Measurements from ENCODE around the gene ACTL6B.
"Not testable (repeated sequence)": the region's sequence is repeated elsewhere in the genome, so short reads cannot be mapped to it uniquely, and the experiment has no call there.

Gene ACTL6B

GRCh38 chr7:100671353-100672327 lies 15.4 kb upstream of the ACTL6B start:
- DNase-seq (ENCODE audit: low spot score): no peak

DNA sequence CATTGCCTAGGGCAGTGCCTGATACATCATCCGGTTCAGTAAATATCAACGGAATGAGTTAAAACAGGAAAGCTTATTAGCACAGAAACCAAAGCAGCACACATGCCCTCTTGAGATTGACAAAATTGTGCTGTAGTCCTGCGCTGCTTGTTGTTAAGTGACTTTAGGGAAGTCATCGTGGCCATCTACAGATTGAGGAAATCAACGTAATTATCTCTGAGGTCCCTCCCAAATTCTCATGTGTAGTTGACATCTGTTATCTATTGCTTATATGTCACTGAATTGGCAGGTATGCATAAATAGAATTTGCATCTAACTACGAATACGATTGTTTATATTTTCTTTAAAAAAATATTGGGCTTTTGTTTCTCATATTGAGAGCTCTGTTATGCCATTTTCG lies 13.8 kb upstream of the ACTL6B start:
- DNase-seq (ENCODE audit: low spot score): no peak

- DNase-seq (ENCODE audit: low spot score): not testable (repeated sequence)
These were observed 12.9 kb upstream of the ACTL6B start for GRCh38 chr7:100669106-100669505.

DNA sequence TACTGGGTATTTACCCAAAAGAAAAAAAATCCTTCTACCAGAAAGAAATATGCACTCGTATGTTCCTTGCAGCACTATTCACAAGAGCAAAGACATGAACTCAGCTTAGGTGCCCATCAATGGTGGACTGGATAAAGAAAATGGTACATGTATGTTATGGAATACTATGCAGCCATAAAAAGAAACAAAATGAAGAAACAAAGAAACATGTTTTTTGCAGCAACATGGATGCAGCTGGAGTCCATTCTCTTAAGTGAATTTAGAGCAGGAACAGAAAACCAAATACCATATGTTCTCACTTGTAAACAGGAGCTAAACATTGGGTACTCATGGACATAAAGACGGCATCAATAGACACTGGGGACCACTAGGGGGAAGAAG lies 11.8 kb upstream of the ACTL6B start:
- no peak for DNase-seq (ENCODE audit: low spot score)

DNA sequence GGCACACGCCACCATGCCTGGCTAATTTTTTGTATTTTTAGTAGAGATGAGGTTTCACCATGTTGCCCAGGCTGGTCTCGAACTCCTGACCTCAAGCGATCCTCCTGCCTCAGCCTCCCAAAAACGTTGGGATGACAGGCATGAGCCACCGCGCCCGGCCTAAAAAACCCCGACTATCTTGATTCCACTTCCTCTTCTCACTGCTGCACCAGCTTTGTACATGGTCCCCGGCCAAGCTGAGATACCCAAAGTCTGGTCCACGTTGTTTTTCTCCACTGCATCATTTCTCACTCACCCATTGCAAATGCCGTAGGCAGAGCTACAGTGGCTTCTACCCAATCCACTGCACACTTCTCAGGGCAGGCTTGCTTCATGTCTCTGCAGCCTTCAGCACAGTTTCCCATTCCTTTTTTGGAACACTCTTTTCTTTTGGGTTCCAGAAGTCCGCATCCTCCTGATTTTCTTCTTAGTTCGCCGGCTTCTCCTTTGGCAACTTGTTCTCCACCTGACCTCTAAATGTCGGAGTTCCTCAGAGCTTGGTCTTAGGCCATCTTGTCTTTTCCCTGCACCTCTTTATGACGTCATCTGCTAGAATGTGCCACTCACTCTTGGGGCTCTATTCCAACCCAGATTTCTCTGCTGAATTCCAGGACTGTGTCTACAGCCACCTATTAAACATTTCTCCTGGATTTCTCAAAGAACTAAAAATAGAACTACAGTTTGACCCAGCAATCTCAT lies 11.3 kb upstream of the ACTL6B start:
- DNase-seq (ENCODE audit: low spot score): no peak

GRCh38 chr7:100665168-100665726 lies 9.0 kb upstream of the ACTL6B start:
- DNase-seq (ENCODE audit: low spot score): no peak

DNA sequence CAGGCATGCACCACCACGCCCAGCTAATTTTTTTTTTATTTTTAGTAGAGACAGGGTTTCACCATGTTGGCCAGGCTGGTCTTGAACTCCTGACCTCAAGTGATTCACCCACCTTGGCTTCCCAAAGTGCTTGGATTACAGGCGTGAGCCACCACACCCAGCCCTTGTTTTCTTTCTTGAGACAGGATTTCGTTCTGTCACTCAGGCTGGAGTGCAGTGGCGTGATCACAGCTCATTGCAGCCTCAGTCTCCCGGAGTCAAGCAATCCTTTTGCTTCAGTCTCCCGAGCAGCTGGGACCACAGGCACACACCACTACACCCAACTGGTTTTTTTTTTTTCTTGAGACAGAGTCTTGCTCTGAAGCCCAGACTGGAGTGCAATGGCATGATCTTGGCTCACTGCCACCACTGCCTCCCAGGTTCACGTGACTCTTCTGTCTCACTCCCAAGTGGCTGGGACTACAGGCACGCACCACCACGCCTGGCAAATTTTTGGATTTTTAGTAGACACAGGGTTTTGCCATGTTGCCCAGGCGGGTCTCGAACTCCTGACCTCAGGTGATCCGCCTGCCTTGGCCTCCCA lies 6.0 kb upstream of the ACTL6B start:
- DNase-seq (ENCODE audit: low spot score): not testable (repeated sequence)

DNA sequence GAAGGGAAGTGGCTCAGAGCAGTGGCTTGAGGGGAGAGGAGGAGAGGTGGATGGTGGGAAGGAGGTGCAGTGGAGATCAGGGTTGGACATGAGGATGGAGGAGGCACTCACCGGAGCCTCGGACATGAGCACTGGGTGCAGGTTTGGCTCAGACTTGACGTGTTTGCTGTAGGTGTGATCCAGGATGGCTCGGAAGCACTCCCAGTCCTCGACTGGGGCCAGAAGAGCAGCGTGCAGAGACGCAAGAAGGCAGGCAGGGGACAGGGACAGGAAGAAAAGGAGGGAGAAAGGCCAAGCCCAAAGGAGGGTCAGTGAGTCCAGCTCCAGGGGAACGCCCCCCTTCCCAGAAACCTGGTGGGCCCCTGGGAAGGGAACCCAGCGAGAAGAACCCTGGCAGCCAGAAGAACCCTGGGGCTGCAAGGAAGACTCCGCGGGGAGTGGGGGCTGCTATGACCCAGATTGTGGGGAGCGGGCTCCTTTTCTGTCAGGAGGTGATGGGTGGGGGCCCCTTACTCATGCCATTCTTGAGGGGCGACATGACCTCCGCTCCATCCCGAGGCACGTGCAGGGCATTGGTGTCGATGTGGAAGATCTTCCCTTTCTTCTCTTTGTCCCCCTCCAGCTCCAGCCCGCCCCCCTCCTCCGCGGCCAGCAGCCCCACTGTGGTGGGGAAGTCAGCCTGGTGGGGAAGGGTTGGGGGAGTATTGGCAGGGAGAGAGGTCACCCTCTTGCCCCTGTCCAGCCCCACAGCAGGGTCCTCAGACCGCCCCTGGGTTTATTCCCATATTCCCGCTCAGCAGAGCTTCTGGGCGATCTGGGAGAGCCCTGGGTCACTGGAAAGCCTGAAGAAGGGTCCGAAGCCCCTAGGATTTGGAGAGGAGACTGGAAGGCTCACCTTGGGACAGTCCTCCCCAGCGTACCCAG lies 1.1 kb downstream of the ACTL6B start:
- DNase-seq (ENCODE audit: low spot score): no peak

- DNase-seq (ENCODE audit: low spot score): no peak
These were observed 6.3 kb downstream of the ACTL6B start for GRCh38 chr7:100649826-100650565.

- peak; percentile 76 for DNase-seq (ENCODE audit: low spot score)
These were observed 13.7 kb downstream of the ACTL6B start for GRCh38 chr7:100642534-100642907.

DNA sequence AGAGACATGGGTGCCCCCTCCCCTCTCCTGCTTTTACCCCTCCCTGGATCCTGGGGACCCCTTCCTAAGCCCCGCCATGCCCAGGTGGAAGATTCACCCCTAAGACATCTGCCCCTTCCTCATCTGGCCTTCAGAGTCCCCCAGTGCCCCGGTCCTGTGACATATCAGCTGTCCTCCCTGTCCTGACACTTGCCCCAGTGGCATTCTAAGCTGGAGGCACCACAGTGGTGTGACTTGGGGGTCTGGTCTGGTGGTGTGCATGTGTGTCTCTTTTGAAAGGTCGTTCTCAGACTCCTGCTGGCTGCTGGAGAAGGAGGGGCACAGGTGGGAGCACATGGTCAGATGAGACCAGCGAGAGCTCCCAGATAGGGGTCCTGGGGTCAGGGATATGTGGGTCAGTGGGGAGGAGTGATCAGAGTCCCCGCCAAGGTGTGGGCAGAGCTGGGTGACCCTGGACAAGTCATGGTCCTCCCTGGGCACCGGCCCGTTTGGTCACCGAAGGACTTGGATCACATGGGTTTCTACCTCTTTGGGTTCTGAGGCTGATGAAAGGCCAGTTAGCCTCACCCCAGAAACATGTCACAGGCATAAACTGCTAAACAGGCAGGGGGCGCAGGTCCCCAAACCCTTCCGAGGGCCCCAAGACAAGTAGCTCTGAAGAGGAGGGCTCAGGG lies 14.3 kb downstream of the ACTL6B start:
- DNase-seq (ENCODE audit: low spot score): no peak

DNA sequence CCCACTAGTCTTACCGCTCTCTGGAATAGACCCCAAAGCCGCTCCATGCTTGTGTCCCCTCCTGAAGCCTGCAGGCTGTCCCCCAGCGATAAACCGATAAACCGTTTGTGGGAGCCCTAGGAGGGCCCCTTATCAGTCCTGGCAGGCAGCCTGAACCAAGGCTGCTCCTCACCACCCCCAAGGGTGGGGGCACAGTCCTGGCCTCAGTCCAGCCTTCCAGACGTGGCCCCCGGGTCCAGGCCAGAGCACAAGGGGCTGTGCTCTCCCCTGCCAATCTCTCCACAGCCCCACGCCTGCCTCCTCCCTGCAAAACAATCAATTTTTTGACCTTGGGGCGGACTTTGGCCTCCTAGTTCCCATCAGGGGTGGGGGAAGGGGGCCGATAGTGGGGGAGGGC lies 14.8 kb downstream of the ACTL6B start, which contains the start of gene TFR2:
Gene TFR2, minus strand, starts transcription at position 90 of the 397 bp plus-strand sequence. Its CDS starts 43 bp downstream, at position 47.
- no peak for DNase-seq (ENCODE audit: low spot score)

DNA sequence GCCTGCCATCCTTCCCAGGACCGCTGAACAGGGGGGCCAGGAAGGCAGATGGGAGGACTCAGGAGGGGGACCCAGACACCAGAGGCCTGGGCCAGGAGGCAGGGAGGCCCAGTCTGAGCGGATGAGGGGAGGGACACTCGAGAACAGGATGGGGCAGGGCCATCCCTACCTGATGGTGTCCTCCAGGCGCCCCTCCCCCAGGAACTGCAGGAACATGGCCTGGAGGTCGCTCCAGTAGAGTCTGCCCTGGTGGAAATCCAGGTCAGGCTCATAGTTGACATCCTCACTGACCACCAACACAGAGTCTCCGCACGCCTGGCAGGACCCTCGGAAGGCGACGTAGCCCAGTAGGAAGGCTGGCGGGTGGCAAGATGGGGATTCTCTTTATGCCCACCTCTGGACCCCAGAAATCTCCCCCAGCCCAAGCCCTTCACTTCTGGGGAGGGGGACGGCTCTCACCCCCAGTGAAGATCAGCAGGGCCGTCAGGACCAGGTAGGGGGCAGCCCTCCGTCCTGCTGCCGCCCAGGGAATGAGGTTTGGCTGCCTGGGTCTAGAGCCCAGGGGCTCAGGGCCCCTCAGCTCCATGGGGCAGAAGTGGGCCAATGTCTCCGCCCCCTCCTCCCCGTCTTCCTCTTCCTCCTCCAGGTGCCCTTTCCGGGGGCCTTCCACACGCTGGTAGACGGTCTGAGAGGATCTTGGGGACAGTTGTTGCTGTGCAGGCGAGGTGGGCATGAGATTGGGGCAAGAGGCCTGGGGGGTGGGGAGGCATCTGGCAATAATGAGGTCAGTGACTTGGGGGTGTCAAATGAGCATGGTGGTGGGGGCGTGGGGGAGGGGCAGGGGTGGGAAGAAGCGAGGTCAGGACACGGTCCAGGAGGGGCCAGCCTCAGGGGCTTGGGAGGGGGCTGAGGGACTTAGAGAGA lies 15.5 kb downstream of the ACTL6B start:
- no peak for DNase-seq (ENCODE audit: low spot score)

GRCh38 chr7:100639995-100640516 lies 16.2 kb downstream of the ACTL6B start:
- no peak for DNase-seq (ENCODE audit: low spot score)

DNA sequence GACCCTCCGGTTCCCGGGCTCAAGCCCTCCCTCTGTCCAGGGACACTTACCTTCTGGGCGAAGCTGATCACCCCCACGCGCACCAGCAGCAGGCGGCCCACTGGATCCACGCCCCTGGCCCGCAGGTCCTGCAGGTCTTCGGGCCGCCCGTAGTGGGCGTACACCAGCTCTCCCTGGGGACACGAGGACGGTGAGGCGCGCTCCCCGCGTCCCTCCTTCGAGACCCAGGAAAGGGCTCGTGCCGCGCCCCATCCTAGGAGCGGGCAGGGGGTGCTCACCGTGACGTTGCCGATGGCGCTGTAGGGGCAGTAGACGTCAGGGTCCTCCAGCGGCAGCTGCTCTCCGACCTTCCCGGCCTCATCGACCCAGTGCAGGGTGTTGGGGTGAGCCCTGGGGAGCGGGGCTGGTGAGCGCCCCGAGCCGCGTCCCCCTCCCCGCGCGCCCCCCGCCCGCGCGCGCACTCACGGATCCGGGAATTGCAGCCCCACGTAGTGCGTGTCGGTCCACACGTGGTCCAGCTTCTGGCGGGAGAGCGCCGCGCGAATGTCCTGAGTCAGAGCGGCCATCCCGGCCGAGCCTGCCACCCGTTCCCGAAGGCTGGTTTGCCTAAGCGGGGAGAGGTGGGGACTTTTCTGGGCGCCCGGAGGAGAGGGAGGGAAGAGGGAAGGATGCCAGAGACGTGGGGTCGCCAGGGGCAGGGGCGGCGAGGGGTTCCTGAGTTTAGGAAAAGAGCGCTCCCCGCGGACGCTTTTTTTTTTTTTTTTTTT lies 23.1 kb downstream of the ACTL6B start:
- no peak for DNase-seq (ENCODE audit: low spot score)

DNA sequence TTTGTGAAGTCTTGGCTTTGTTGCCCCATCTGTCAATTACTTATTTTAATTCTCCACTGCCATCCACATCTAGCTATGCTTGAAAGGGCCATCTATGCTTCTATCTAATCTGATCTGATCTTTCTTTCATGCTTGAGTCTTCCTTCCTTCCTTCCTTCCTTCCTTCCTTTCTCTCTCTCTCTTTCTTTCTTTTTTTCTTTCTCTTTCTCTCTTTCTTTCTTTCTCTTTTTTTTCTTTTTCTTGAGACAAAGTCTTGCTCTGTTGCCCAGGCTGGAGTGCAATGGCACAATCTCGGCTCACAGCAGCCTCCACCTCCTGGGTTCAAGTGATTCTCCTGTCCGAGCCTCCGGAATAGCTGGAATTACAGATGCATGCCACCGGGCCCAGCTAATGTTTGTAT lies 26.2 kb downstream of the ACTL6B start:
- DNase-seq (ENCODE audit: low spot score): no peak

DNA sequence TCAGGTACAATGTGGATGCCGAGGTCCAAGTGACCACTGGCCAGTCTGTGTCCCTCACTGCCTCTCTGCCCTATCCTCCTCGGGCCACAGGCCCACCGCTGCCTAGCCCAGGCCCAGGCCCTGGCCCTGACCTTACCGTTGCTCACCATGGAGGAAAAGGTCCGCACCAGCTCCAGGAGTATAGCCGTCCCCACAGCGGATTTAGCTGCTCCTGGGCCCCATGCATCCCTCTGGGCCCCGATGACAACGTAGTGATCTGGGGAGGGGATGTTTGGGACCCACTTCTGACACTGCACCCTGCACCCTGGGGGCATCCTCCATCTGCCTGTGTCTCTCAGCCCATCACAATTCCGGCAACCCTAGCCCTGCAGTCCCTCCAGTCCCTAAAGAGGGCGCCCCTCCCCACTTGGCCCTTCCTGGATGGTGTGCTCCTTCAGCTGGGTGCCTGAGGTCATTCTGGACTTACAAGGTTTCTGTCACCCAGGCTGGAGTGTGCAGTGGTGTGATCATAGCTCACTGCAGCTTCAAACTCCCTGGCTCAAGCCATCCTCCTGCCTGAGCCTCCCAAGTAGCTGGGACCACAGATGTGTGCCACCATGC lies 27.0 kb downstream of the ACTL6B start:
- DNase-seq (ENCODE audit: low spot score): peak; percentile 89

DNA sequence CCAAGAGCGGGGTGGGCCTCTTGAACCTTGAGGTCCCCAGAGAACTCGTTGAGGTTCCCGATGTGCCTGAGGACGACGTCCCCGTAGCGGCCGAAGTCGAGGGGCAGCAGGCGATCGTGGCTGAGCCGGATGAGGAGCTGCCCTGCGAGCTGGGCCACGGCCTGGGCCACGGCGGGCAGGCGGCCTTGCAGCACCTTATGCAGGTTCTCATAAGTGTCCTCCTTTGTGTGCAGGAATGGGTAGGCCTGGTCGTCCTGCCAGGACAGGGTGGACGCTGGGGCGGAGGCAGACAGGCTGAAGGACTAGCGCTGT lies 29.1 kb downstream of the ACTL6B start:
- DNase-seq (ENCODE audit: low spot score): no peak
